GM12878 (cell line): ENCODE results near the gene TMEM89. TPM values are rescaled to one million over a fixed set of nuclear protein-coding genes. Genes with fewer than 3 reads are reported as not detected.

ENCODE experiments used
- ATAC-seq: fragments of 200-7000 bp; cut with Tn5 transposase; 3 replicates; pipeline ENCODE4 v1.9.1; 2020; ENCODE audit warnings: mild to moderate bottlenecking, moderate library complexity
- BruUV-seq: library from RNA; stranded (reverse); fragments of 400-500 nt; replicated peaks from 2 replicates; lab custom pipeline; 2021; lab: Mats Ljungman, UMichigan
- CTCF ChIA-PET: fragments of 300-600 bp; sonication (Branson Sonifier 250); formaldehyde crosslinking; extraction: SDS; loops from one replicate; lab custom pipeline; 2021; ENCODE audit warnings: inconsistent platforms; lab: Yijun Ruan, JAX
- POLR2A ChIA-PET: fragments of 350-600 bp; formaldehyde crosslinking; extraction: SDS; loops from one replicate; lab custom pipeline; 2021; ENCODE audit warnings: inconsistent platforms; lab: Charles Lee
- RAD21 ChIA-PET: fragments of 300-600 bp; sonication (Branson Sonifier 250); formaldehyde crosslinking; loops from one replicate; lab custom pipeline; 2023; ENCODE audit warnings: antibody characterized with exemption; ENCODE audit not compliant: unreplicated experiment; lab: Charles Lee
- SMC1A ChIA-PET: fragments of 300-600 bp; sonication (Branson Sonifier 250); formaldehyde crosslinking; loops from one replicate; lab custom pipeline; 2023; ENCODE audit not compliant: unreplicated experiment, uncharacterized antibody; lab: Charles Lee
- DNase-seq: peaks from one replicate; pipeline ENCODE4 v3.0.0-alpha.2; 2011; ENCODE audit warnings: low read depth, low spot score
- FAIRE-seq: peaks from 3 replicates; lab custom pipeline; 2011; peaks lifted over from hg19 to GRCh38; lab: Jason Lieb, UNC
- H2AFZ ChIP-seq: 2 replicates; pipeline ENCODE4 v1.6.0; 2011; ENCODE audit warnings: low read depth, low read length, control low read depth; ENCODE audit not compliant: control insufficient read depth
- H3K27ac ChIP-seq: 2 replicates; pipeline ENCODE4 v1.5.1; 2011; ENCODE audit warnings: control low read depth; ENCODE audit not compliant: control insufficient read depth, insufficient read depth
- H3K27me3 ChIP-seq, 2 experiments: replicated peaks in 1 of 2; 2 replicates each; pipeline versions ENCODE4 v1.6.0 to v1.6.1; 2011; ENCODE audit warnings: low read length in 1 of 2; ENCODE audit not compliant: control insufficient read depth in 2 of 2, insufficient read depth in 2 of 2
- H3K36me3 ChIP-seq, 2 experiments: 2 replicates each; pipeline ENCODE4 v1.5.1; 2011; ENCODE audit warnings: low read length in 1 of 2; ENCODE audit not compliant: control insufficient read depth in 2 of 2, insufficient read depth in 2 of 2
- H3K4me1 ChIP-seq: 2 replicates; pipeline ENCODE4 v1.6.1; 2011; ENCODE audit warnings: mild to moderate bottlenecking, low read length, moderate library complexity, mixed read lengths; ENCODE audit not compliant: control insufficient read depth, insufficient read depth
- H3K4me2 ChIP-seq: 2 replicates; pipeline ENCODE4 v1.6.0; 2011; ENCODE audit warnings: control low read depth; ENCODE audit not compliant: control insufficient read depth, insufficient read depth
- H3K4me3 ChIP-seq: fragments of 200-600 bp; sonication (generic); 2 replicates; pipeline ENCODE4 v1.5.1; 2016
- H3K79me2 ChIP-seq: 2 replicates; pipeline ENCODE4 v1.6.0; 2011; ENCODE audit warnings: low read length; ENCODE audit not compliant: control insufficient read depth, insufficient read depth
- H3K9ac ChIP-seq: 2 replicates; pipeline ENCODE4 v1.8.0; 2011; ENCODE audit warnings: low read length, control low read depth, mixed read lengths; ENCODE audit not compliant: control insufficient read depth, insufficient read depth
- H3K9me3 ChIP-seq: replicated peaks from 3 replicates; pipeline ENCODE4 v1.5.1; 2011; ENCODE audit warnings: mild to moderate bottlenecking, low read length; ENCODE audit not compliant: control insufficient read depth, insufficient read depth
- H4K20me1 ChIP-seq: 2 replicates; pipeline ENCODE4 v1.6.0; 2011; ENCODE audit not compliant: control insufficient read depth, insufficient read depth
- CREB1 ChIP-seq: IDR thresholded peaks from 2 replicates; pipeline ENCODE4 v1.6.1; 2012; ENCODE audit warnings: low read depth, mild to moderate bottlenecking, inconsistent platforms
- E4F1 ChIP-seq: fragments of 450-650 bp; IDR thresholded peaks from 2 replicates; pipeline ENCODE4 v1.6.1; 2018; ENCODE audit warnings: borderline replicate concordance, mild to moderate bottlenecking; ENCODE audit not compliant: partially characterized antibody
- EGR1 ChIP-seq, 2 experiments: IDR thresholded peaks; 1 replicate in 1 of 2; 2 replicates in 1 of 2; pipeline ENCODE4 v1.6.1; 2011 to 2012; ENCODE audit warnings: low read depth in 2 of 2, low read length in 2 of 2, borderline replicate concordance in 1 of 2, mild to moderate bottlenecking in 1 of 2, moderate library complexity in 1 of 2
- ESRRA ChIP-seq: IDR thresholded peaks from 2 replicates; pipeline ENCODE4 v1.6.1; 2012; ENCODE audit warnings: mild to moderate bottlenecking, low read length, improper control_type of control experiment
- IKZF2 ChIP-seq, 2 experiments: fragments of 450-650 bp; IDR thresholded peaks; 2 replicates each; pipeline ENCODE4 v1.6.1; 2017; ENCODE audit warnings: mild to moderate bottlenecking in 2 of 2, moderate library complexity in 2 of 2
- KLF5 ChIP-seq: fragments of 450-650 bp; IDR thresholded peaks from 2 replicates; pipeline ENCODE4 v1.6.1; 2014; ENCODE audit warnings: mild to moderate bottlenecking; ENCODE audit not compliant: partially characterized antibody
- POLR2A ChIP-seq: IDR thresholded peaks from 2 replicates; pipeline ENCODE4 v1.6.1; 2011; ENCODE audit warnings: low read depth, mild to moderate bottlenecking, low read length
- SMAD1 ChIP-seq: fragments of 450-650 bp; IDR thresholded peaks from 2 replicates; pipeline ENCODE4 v1.6.1; 2018; ENCODE audit warnings: mild to moderate bottlenecking, low read depth; ENCODE audit not compliant: partially characterized antibody
- SREBF1 ChIP-seq: IDR thresholded peaks from 2 replicates; pipeline ENCODE4 v1.6.1; 2012; ENCODE audit warnings: mild to moderate bottlenecking, low read length
- TBL1XR1 ChIP-seq: IDR thresholded peaks from 2 replicates; pipeline ENCODE4 v1.6.1; 2012; ENCODE audit warnings: low read depth, low read length, improper control_type of control experiment
- ZBTB4 ChIP-seq: fragments of 450-650 bp; formaldehyde crosslinking; IDR thresholded peaks from 2 replicates; pipeline ENCODE4 v1.4.0; 2022; ENCODE audit warnings: mild to moderate bottlenecking, moderate library complexity
- ZNF622 ChIP-seq: fragments of 450-650 bp; IDR thresholded peaks from 2 replicates; pipeline ENCODE4 v1.6.1; 2017; ENCODE audit warnings: mild to moderate bottlenecking, inconsistent platforms
- ZNF687 ChIP-seq: fragments of 450-650 bp; IDR thresholded peaks from 2 replicates; pipeline ENCODE4 v1.6.1; 2017; ENCODE audit warnings: mild to moderate bottlenecking, moderate library complexity
- WGBS: methylation state at CpG from one replicate; pipeline ENCODE4 v1.1.6; 2016; ENCODE audit warnings: low lambda C conversion rate; ENCODE audit not compliant: insufficient replicate concordance, insufficient coverage; ENCODE audit errors: missing lambda C conversion rate; 5-methylcytosine and 5-hydroxymethylcytosine counted together
- in situ Hi-C: fragments of 300-500 bp; cut with MboI; formaldehyde crosslinking; loops from 9 replicates; pipeline ENCODE4 v1.14.3; 2018; ENCODE audit warnings: mixed read lengths
- intact Hi-C: fragments of 100-400 bp; cut with micrococcal nuclease; formaldehyde crosslinking; loops from one replicate; pipeline ENCODE4 v1.14.2; 2022; ENCODE audit not compliant: unreplicated experiment
- polyA plus RNA-seq, 11 experiments: library from polyadenylated mRNA; depleted of rRNA in 4 of 11; unstranded in 6 of 11; stranded (reverse) in 5 of 11; fragments of >200 nt; fragmentation: Nextera tagmentation in 4 of 11; fragmentation: Illumina TruSeq in 1 of 11; extraction: Ambion mirVana in 4 of 11; extraction: Trizol in 1 of 11; gene quantifications; 1 replicate in 1 of 11; 2 replicates in 10 of 11; pipeline versions ENCODE4 v1.2.1 to v1.2.3, GENCODE V29; 2011 to 2016; ENCODE audit warnings: inconsistent platforms in 2 of 11, missing spikeins in 2 of 11, low read depth in 1 of 11
- total RNA-seq, 4 experiments: library from RNA; depleted of rRNA in 3 of 4; stranded (reverse); fragments of >200 nt in 3 of 4; fragmentation: Illumina TruSeq in 1 of 4; extraction: Trizol in 1 of 4; gene quantifications; 2 replicates each; pipeline versions ENCODE4 v1.2.1 to v1.2.3, GENCODE V29; 2013 to 2021

Gene TMEM89
- total and polyA plus RNA-seq, 10 of the 15 experiments (the other 5 are each of a cell fraction or from before 2014, with no cell fraction given), result not detected

GRCh38 chr3:48644898-48645760 is 23.6 kb upstream of the TMEM89 start (continued):
- TF ChIP-seq E4F1 (no peak), TBL1XR1 (no peak), POLR2A (no peak), ESRRA (no peak), ZBTB4 (CRISPR knock-in tag) (no peak)
- TF ChIP-seq, all 136 proteins: peak for 0

- 57% methylated on average over 12 of the region's 12 CpGs for WGBS
- no peak for DNase-seq
- H2AFZ ChIP-seq, result no peak overlapping the region
- H3K79me2 ChIP-seq, result no peaks in the 10 kb centered on the region
- FAIRE-seq, result no peak
- ATAC-seq, result no peak
- no peak overlapping the region for H3K4me3 ChIP-seq
- no TSS peak for BruUV-seq
- H3K27me3 ChIP-seq, result no peaks in the 10 kb centered on the region
- ChIA-PET POLR2A (interaction anchor here (0.5 kb wide), 1 partner anchor 31 kb away, joined by 4 read pairs; no protein-coding TSS in a partner anchor), RAD21 (no interaction called here), SMC1A (no interaction called here), CTCF (no interaction called here)
- intact Hi-C loops, result no loop called here
- H4K20me1 ChIP-seq, result no peaks in the 10 kb centered on the region
- H3K4me2 ChIP-seq, result no peak overlapping the region
- H3K36me3 ChIP-seq, result no peaks in the 10 kb centered on the region
- no peaks in the 10 kb centered on the region for H3K9me3 ChIP-seq
- H3K4me1 ChIP-seq, result no peaks in the 10 kb centered on the region
- no peak overlapping the region for H3K9ac ChIP-seq
- H3K27ac ChIP-seq, result no peak overlapping the region
- in situ Hi-C loops, result no loop called here
- TF ChIP-seq CREB1 (no peak), ZNF687 (no peak), KLF5 (no peak), SMAD1 (no peak), ZNF622 (no peak), IKZF2 (IDR thresholded peaks at IDR 0.05) (no peak), SREBF1 (no peak), EGR1 (IDR thresholded peaks at IDR 0.05; ENCODE audit: borderline replicate concordance in 1 of 2, low read depth in 2 of 2, low read length in 2 of 2) (no peak)
These were observed 21.0 kb upstream of the TMEM89 start for GRCh38 chr3:48642605-48643004.
